ENCODE results near the gene DAB2IP.

The DAB2IP gene

GRCh38 chr9:121658591-121658990 is 7.2 kb downstream of the DAB2IP start:
- peak overlapping the region; percentile 31 for H3K27ac ChIP-seq (ENCODE audit: low read depth, low read length)
- no peaks in the 10 kb centered on the region for H3K36me3 ChIP-seq (ENCODE audit: insufficient read depth, low read length)
- peak overlapping the region in 1 of 2 donors; percentile 22 for H3K4me3 ChIP-seq (ENCODE audit: low read depth in 1 of 2, low read length in 2 of 2)
- H3K9me3 ChIP-seq (ENCODE audit: low read length), result no peaks in the 10 kb centered on the region
- H3K9ac ChIP-seq (ENCODE audit: low read length), result no peak overlapping the region
- no peaks in the 10 kb centered on the region for H3K27me3 ChIP-seq (ENCODE audit: control insufficient read depth in 1 of 2, insufficient read depth in 2 of 2, low read length in 2 of 2)
- H3K4me1 ChIP-seq (ENCODE audit: insufficient read depth, low read length), result peaks cover 25% of the 10 kb centered on the region

- Histone ChIP-seq H3K36me3 (ENCODE audit: insufficient read depth, low read length) (no peaks in the 10 kb centered on the region), H3K9me3 (ENCODE audit: low read length) (no peaks in the 10 kb centered on the region), H3K4me3 (ENCODE audit: low read depth in 1 of 2, low read length in 2 of 2) (no peak overlapping the region), H3K27ac (ENCODE audit: low read depth, low read length) (no peak overlapping the region), H3K27me3 (ENCODE audit: control insufficient read depth in 1 of 2, insufficient read depth in 2 of 2, low read length in 2 of 2) (no peaks in the 10 kb centered on the region), H3K4me1 (ENCODE audit: insufficient read depth, low read length) (peaks cover 21% of the 10 kb centered on the region), H3K9ac (ENCODE audit: low read length) (no peak overlapping the region)
Measured at GRCh38 chr9:121660367-121660766, 8.9 kb downstream of the DAB2IP start.

- no peaks in the 10 kb centered on the region for H3K27me3 ChIP-seq (ENCODE audit: control insufficient read depth in 1 of 2, insufficient read depth in 2 of 2, low read length in 2 of 2)
- no peak overlapping the region for H3K27ac ChIP-seq (ENCODE audit: low read depth, low read length)
- peaks cover 21% of the 10 kb centered on the region for H3K4me1 ChIP-seq (ENCODE audit: insufficient read depth, low read length)
- no peak overlapping the region for H3K9ac ChIP-seq (ENCODE audit: low read length)
- no peaks in the 10 kb centered on the region for H3K9me3 ChIP-seq (ENCODE audit: low read length)
- no peak overlapping the region for H3K4me3 ChIP-seq (ENCODE audit: low read depth in 1 of 2, low read length in 2 of 2)
- no peaks in the 10 kb centered on the region for H3K36me3 ChIP-seq (ENCODE audit: insufficient read depth, low read length)
Measured at GRCh38 chr9:121660876-121661275, 9.4 kb downstream of the DAB2IP start.

DNA sequence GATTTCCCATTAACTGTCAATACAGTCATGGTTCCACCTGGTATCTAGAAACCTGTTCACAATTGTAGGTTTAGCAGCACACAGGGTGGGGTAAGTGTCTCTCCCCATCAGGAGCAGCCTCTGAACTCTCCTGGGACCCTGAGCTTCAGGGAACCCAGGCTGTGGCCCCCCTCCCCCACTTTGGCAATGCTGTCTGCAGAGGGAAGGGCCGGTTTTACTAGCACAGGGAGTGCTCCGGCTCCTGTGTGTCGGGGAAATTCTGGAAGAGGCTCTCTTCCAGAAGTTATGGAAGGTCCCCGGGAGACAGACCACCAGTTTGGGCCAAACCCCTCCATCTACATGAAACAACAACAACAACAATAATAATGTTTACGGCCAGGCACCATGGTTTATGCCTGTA is 9.9 kb downstream of the DAB2IP start:
- H3K4me1 ChIP-seq (ENCODE audit: insufficient read depth, low read length), result peaks cover 21% of the 10 kb centered on the region
- H3K4me3 ChIP-seq (ENCODE audit: low read depth in 1 of 2, low read length in 2 of 2), result no peak overlapping the region
- no peaks in the 10 kb centered on the region for H3K9me3 ChIP-seq (ENCODE audit: low read length)
- H3K36me3 ChIP-seq (ENCODE audit: insufficient read depth, low read length), result no peaks in the 10 kb centered on the region
- H3K27ac ChIP-seq (ENCODE audit: low read depth, low read length), result no peak overlapping the region
- H3K9ac ChIP-seq (ENCODE audit: low read length), result no peak overlapping the region
- H3K27me3 ChIP-seq (ENCODE audit: control insufficient read depth in 1 of 2, insufficient read depth in 2 of 2, low read length in 2 of 2), result no peaks in the 10 kb centered on the region

DNA sequence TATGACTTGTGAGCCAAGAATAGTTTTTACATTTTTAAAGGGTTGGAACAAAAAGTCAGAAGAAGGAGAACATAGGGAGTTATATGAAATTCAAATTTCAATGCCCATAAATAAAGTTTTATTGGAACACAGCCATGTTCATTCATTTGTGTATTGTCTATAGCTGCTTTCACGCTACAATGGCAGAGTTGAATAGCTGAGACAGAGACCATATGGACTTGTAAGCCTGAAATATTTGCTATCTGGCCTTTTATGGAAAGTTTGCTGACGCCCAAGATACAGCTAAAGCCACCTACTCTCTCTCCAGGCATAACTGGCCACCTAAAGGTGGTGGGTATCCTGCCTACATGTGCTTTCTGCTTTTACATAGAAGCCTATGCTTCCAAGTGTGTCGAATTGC is 10.9 kb downstream of the DAB2IP start:
- no peak overlapping the region for H3K27ac ChIP-seq (ENCODE audit: low read depth, low read length)
- H3K36me3 ChIP-seq (ENCODE audit: insufficient read depth, low read length), result no peaks in the 10 kb centered on the region
- H3K9me3 ChIP-seq (ENCODE audit: low read length), result no peaks in the 10 kb centered on the region
- peaks cover 17% of the 10 kb centered on the region for H3K4me1 ChIP-seq (ENCODE audit: insufficient read depth, low read length)
- no peak overlapping the region for H3K4me3 ChIP-seq (ENCODE audit: low read depth in 1 of 2, low read length in 2 of 2)
- no peak overlapping the region for H3K9ac ChIP-seq (ENCODE audit: low read length)
- H3K27me3 ChIP-seq (ENCODE audit: control insufficient read depth in 1 of 2, insufficient read depth in 2 of 2, low read length in 2 of 2), result no peaks in the 10 kb centered on the region

- H3K9me3 ChIP-seq (ENCODE audit: low read length), result no peaks in the 10 kb centered on the region
- H3K27me3 ChIP-seq (ENCODE audit: control insufficient read depth in 1 of 2, insufficient read depth in 2 of 2, low read length in 2 of 2), result no peaks in the 10 kb centered on the region
- no peaks in the 10 kb centered on the region for H3K36me3 ChIP-seq (ENCODE audit: insufficient read depth, low read length)
- H3K9ac ChIP-seq (ENCODE audit: low read length), result no peak overlapping the region
- no peak overlapping the region for H3K4me3 ChIP-seq (ENCODE audit: low read depth in 1 of 2, low read length in 2 of 2)
- H3K4me1 ChIP-seq (ENCODE audit: insufficient read depth, low read length), result peaks cover 10% of the 10 kb centered on the region
- no peak overlapping the region for H3K27ac ChIP-seq (ENCODE audit: low read depth, low read length)
Measured at GRCh38 chr9:121662891-121663580, 11.6 kb downstream of the DAB2IP start.

DNA sequence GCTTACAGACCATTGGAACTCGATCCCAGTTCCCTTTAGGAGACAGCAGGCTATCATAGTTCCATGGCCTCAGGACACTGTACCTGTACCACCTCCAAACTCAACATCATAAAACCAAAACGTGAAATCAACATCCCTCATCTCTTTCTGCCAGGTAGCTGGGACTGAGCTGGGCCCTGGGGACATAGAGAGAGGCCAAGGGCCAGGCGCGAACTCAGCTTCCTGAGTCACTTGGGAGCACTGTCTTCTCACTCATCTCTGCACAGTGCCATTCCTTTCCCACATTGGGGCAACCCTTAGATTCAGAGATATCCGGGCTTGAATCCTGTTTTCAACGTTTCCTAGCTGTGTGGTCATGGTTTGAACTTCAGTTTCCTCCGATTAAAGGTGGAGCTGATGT is 12.2 kb downstream of the DAB2IP start:
- H3K4me3 ChIP-seq (ENCODE audit: low read depth in 1 of 2, low read length in 2 of 2), result no peak overlapping the region
- no peak overlapping the region for H3K27ac ChIP-seq (ENCODE audit: low read depth, low read length)
- H3K9ac ChIP-seq (ENCODE audit: low read length), result no peak overlapping the region
- no peaks in the 10 kb centered on the region for H3K27me3 ChIP-seq (ENCODE audit: control insufficient read depth in 1 of 2, insufficient read depth in 2 of 2, low read length in 2 of 2)
- H3K9me3 ChIP-seq (ENCODE audit: low read length), result no peaks in the 10 kb centered on the region
- peaks cover 5% of the 10 kb centered on the region for H3K4me1 ChIP-seq (ENCODE audit: insufficient read depth, low read length)
- no peaks in the 10 kb centered on the region for H3K36me3 ChIP-seq (ENCODE audit: insufficient read depth, low read length)

- H3K27ac ChIP-seq (ENCODE audit: low read depth, low read length), result no peak overlapping the region
- no peaks in the 10 kb centered on the region for H3K9me3 ChIP-seq (ENCODE audit: low read length)
- H3K36me3 ChIP-seq (ENCODE audit: insufficient read depth, low read length), result no peaks in the 10 kb centered on the region
- H3K9ac ChIP-seq (ENCODE audit: low read length), result no peak overlapping the region
- no peak overlapping the region for H3K4me3 ChIP-seq (ENCODE audit: low read depth in 1 of 2, low read length in 2 of 2)
- H3K4me1 ChIP-seq (ENCODE audit: insufficient read depth, low read length), result no peaks in the 10 kb centered on the region
- H3K27me3 ChIP-seq (ENCODE audit: control insufficient read depth in 1 of 2, insufficient read depth in 2 of 2, low read length in 2 of 2), result no peaks in the 10 kb centered on the region
Measured at GRCh38 chr9:121666294-121666693, 14.9 kb downstream of the DAB2IP start.

DNA sequence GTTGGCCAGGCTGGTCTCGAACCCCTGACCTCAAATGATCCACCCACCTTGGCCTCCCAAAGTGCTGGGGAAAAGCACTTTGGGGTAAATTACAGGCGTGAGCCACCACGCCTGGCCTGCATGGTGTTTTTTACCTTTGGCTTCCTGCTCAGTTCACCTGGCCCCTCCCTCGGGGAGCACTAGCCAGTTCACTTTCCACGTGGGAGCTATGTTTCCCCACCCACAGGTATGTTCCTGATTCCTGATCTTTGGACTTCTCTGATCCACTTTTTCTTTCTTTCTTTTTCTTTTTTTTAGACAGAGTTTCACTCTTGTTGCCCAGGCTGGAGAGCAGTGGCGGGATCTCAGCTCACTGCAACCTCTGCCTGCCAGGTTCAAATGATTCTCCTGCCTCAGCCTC is 15.8 kb downstream of the DAB2IP start:
- no peaks in the 10 kb centered on the region for H3K9me3 ChIP-seq (ENCODE audit: low read length)
- no peaks in the 10 kb centered on the region for H3K27me3 ChIP-seq (ENCODE audit: control insufficient read depth in 1 of 2, insufficient read depth in 2 of 2, low read length in 2 of 2)
- no peak overlapping the region for H3K9ac ChIP-seq (ENCODE audit: low read length)
- H3K36me3 ChIP-seq (ENCODE audit: insufficient read depth, low read length), result no peaks in the 10 kb centered on the region
- H3K4me3 ChIP-seq (ENCODE audit: low read depth in 1 of 2, low read length in 2 of 2), result no peak overlapping the region
- no peak overlapping the region for H3K27ac ChIP-seq (ENCODE audit: low read depth, low read length)
- H3K4me1 ChIP-seq (ENCODE audit: insufficient read depth, low read length), result no peaks in the 10 kb centered on the region

DNA sequence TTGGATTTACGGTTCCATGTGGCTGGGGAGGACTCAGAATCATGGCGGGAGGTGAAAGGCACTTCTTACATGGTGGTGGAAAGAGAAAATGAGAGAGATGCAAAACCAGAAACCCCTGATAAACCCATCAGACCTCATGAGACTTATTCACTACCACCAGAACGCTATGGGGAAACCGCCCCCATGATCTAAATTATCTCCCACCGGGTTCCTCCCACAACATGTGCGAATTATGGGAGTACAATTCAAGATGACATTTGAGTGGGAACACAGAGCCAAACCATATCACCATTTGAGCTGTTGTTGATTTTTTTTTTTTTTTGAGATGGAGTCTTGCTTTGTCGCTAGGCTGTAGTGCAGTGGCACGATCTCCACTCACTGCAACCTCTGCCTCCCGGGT is 16.5 kb downstream of the DAB2IP start:
- Histone ChIP-seq H3K36me3 (ENCODE audit: insufficient read depth, low read length) (no peaks in the 10 kb centered on the region), H3K4me1 (ENCODE audit: insufficient read depth, low read length) (no peaks in the 10 kb centered on the region), H3K27ac (ENCODE audit: low read depth, low read length) (no peak overlapping the region), H3K9me3 (ENCODE audit: low read length) (no peaks in the 10 kb centered on the region), H3K4me3 (ENCODE audit: low read depth in 1 of 2, low read length in 2 of 2) (no peak overlapping the region), H3K27me3 (ENCODE audit: control insufficient read depth in 1 of 2, insufficient read depth in 2 of 2, low read length in 2 of 2) (no peaks in the 10 kb centered on the region), H3K9ac (ENCODE audit: low read length) (no peak overlapping the region)

- H3K27me3 ChIP-seq (ENCODE audit: control insufficient read depth in 1 of 2, insufficient read depth in 2 of 2, low read length in 2 of 2), result no peaks in the 10 kb centered on the region
- peaks cover 8% of the 10 kb centered on the region for H3K4me1 ChIP-seq (ENCODE audit: insufficient read depth, low read length)
- H3K36me3 ChIP-seq (ENCODE audit: insufficient read depth, low read length), result no peaks in the 10 kb centered on the region
- H3K27ac ChIP-seq (ENCODE audit: low read depth, low read length), result no peak overlapping the region
- H3K9me3 ChIP-seq (ENCODE audit: low read length), result no peaks in the 10 kb centered on the region
- H3K4me3 ChIP-seq (ENCODE audit: low read depth in 1 of 2, low read length in 2 of 2), result no peak overlapping the region
- H3K9ac ChIP-seq (ENCODE audit: low read length), result no peak overlapping the region
Measured at GRCh38 chr9:121670431-121670830, 19.0 kb downstream of the DAB2IP start.

- H3K9ac ChIP-seq (ENCODE audit: low read length), result no peak overlapping the region
- peaks cover 21% of the 10 kb centered on the region for H3K4me1 ChIP-seq (ENCODE audit: insufficient read depth, low read length)
- H3K27me3 ChIP-seq (ENCODE audit: control insufficient read depth in 1 of 2, insufficient read depth in 2 of 2, low read length in 2 of 2), result no peaks in the 10 kb centered on the region
- H3K4me3 ChIP-seq (ENCODE audit: low read depth in 1 of 2, low read length in 2 of 2), result no peak overlapping the region
- no peaks in the 10 kb centered on the region for H3K36me3 ChIP-seq (ENCODE audit: insufficient read depth, low read length)
- H3K27ac ChIP-seq (ENCODE audit: low read depth, low read length), result no peak overlapping the region
- no peaks in the 10 kb centered on the region for H3K9me3 ChIP-seq (ENCODE audit: low read length)
Measured at GRCh38 chr9:121671612-121672155, 20.2 kb downstream of the DAB2IP start.

Data from muscle layer of colon (tissue), 2 donors.